Raji (cell line): ENCODE data around the gene CCDC188.

Source experiments
- POLR2A ChIP-seq: IDR thresholded peaks from 2 replicates; pipeline ENCODE4 v1.6.1; 2011; ENCODE audit warnings: low read depth, low read length, control low read depth; ENCODE audit not compliant: insufficient read depth

CCDC188 gene

DNA sequence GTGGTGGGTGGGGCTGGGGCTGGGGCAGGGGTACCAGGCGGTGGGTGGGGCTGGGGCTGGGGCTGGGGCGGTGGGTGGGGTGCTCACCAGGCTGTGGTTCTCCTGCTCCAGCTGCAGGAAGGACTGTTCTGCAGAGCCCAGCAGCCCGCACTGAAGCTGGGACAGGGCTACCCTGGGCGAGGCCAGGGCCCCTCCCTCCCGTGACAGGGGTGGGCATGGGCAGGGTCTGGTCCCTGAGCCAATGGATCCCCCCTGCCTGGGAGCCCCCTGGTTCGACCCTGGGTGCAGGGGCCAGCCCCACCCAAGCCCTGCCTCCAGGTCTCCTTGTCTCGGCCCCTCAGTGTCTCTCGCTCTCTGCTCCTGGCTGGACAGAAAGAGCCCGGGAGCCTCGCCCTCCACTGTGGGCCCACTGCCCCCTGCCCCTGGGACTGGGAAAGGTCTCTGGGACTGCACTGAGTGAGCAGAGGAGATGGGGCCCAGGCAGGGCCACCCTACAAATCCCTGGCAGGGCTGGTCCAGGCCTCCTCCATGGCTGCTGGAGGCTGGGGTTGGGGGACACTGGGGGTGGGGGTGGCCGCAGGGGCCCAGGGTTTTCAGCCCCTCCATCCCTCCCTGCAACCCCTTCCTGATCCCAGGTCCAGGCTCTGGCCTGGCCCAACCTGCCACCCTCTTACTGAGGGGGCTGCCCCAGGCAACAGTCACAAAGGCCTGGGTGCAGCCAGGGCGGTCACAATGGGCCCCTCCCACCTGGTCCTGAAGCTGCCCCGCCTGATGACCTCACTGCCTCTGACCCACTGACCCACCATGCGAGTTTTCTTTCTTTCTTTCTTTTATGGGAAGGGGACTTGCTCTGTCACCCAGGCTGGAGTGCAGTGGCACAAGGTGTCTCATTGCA lies at the start of gene CCDC188:
Gene CCDC188 (minus strand): TSS at position 675 of the 895 bp plus-strand sequence. CDS start 69 bp downstream, at position 606.
- TF ChIP-seq POLR2A, result no peak

DNA sequence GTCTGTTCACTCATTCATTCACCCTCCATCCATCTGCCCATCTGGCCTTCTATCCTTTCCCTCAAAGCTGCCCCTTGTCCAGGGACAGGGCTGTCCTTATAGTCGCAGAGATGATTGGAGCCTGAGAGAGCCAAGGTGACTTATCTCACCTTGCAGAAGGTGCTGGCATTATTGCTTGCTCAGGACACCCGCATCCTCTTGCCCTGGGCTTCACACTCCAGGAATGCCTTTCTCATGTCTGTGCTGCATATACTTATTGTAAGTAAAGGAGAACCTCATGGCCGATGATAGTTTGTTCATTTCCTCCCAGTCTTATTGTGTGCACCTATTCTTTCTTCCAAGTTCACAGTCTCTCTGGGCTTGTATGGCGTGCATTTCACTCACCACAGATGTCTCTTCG lies 49.1 kb upstream of the CCDC188 start:
- TF ChIP-seq POLR2A, result no peak

GRCh38 chr22:20199413-20199842 lies 48.6 kb upstream of the CCDC188 start:
- no peak for TF ChIP-seq POLR2A

DNA sequence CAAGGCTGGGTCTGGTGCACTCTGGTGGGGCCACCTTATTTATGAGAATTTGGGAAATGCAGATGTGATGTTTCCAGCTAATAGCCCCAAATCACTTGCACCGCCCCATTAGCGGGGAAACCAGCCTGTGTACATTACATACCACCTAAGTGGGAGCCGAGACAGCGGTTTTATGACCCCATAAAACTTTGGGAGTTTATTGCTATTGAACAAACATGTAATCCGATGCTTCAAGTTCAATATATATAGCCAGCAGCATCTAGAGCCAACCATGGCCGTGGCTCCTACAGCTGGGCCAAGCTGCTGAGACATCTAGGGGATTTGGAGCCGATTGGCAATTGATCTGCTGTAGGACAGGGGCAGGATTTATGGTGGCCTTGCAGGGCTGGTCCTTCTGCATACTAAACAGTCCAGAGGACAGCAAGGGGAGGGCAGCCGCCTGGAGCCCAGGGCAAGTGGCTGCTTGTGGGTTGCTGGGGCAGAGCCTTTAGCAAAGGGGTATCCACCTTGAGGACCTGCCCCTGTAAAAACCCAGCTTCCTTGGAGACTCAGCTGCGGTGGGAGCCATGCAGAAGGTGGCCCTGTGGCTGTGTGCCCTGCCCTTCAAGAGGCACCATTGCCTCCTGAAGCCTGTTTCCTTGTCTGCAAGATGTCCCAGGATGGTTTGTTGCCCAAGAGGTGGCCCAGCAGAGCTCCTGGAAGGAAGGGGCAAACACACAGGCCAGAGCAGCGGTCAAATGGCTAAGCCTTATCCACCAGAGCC lies 47.9 kb upstream of the CCDC188 start:
- TF ChIP-seq POLR2A, result no peak

DNA sequence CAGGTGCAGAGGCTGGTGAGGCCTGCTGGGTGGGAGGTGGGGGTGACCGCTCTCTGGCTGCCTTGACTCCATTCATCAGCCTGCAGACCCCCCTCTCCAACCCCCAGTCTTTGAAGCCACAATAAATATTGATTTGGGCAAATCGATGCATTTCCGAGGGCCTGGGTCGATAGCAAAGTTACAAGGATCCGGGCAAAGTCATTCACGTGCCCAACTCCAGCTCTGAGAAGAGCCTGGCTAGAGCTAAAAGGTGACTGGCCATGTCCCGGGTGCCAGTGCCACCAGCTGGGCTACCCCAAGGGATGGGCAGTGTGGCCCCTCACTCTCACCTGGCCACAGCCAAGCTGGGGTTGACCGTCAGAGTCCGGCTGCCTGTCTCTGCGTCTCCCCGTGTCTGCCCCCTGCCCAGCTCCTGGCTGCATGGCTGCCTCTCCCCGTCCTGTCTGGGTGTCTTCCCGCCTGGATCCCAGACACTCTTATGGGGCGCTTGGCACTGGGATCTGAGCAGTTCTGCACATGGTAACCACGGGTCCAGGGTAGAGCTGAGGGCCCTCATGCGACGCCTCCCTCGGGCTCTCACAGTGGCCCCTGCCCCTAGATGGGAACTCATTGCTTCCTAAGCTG lies 46.7 kb upstream of the CCDC188 start:
- TF ChIP-seq POLR2A, result no peak

GRCh38 chr22:20196094-20196842 lies 45.4 kb upstream of the CCDC188 start:
- no peak for TF ChIP-seq POLR2A

GRCh38 chr22:20194681-20195593 lies 44.1 kb upstream of the CCDC188 start:
- TF ChIP-seq POLR2A, result no peak

DNA sequence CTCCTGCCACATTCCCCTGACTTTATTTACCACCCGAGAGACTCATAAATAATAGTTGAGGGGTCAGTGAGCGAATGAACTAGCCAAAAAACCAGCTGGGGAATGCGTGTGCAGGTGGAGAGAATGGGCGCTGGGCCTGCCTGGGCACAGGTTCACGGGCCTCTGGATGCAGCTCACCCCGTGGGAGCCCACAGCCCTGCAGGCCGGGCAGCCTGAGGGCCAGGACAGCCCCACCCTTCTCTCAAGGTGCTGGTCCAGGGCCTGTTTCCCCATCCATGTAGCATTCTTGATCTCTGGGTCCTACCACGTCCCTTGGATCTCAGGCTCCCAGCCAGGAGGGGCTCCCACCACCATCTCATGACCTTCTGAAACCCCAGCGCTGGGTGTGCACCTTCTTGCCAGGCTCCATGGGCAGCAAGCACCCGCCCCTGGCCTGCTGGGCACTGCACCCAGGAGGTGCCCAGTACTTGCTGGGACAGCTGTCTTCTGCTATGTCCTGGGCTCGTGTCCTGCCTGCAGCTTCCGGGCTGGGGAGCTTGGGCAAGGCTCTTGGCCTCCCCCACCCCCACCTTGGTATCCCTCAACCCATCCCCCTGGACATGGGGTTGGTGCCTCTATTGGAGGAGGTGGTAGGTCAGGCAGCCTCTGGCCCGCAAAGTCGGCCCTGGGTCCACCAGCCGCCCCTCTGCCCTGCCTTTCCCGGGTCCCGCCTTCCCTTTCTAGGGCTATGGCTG lies 43.1 kb upstream of the CCDC188 start:
- TF ChIP-seq POLR2A, result no peak

DNA sequence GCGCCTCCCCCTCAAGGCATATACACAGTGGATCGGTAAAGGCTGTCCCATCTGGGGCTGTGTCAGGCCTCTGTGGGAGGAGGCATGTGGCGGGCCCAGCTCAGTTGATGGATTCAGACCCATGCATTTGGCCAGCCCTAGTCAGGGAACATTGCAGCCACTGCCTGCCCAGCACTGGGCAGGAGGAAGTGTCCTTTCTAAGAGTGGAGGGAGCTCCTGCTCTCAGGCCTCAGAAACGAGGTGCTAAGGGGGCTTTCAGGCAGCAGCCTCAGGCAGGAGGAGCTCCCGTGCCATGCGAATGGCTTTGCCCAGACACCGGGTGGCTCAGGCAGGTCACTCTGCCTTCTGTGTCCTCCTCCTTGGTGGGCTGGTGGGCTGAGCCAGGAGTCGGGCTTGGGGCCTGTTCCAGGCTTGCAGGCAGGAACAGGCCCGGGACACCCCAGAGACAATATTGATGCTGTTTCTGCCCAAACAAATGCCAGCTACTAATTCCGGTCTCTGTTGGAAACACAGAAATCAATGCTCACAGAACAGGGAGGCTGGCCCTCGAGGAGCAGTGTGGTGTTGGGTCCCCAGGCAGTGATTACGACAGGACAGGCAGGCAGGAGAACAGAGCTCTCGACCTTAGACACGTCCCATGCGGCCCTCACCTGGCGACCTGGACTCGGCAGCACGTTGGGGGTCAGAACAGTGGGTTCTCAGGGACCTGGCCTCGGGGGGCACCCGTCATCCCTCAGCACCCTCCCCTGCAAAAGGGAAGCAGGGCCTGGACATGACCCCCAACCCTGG lies 42.3 kb upstream of the CCDC188 start:
- no peak for TF ChIP-seq POLR2A

GRCh38 chr22:20192293-20192971 lies 41.6 kb upstream of the CCDC188 start:
- no peak for TF ChIP-seq POLR2A

- TF ChIP-seq POLR2A, result no peak
These were observed 40.9 kb upstream of the CCDC188 start for GRCh38 chr22:20191803-20192202.

DNA sequence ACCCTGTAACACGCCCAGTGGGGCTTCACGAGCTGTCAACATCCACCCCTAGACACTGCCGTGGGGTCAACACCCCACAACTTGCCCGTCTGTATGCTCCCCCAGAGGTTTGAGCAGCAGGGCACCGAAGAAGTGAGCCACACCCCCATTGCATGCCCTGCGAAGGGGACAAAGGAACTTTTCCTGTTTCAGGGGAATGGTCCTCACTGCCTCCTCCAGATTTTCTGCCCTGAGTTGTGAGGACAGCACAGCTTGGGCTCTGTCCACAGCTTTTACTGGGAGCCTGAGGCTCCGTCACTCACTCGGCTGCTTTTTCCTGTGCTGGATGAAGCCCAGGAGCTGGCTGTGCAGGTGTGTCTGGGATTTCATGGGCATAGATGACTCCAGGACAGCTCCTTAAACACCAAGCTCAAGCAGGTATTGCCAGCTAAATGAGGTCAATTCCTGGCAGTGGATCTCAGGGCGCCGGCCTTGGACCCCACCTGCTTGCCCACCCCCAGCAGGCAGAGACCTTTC lies 40.2 kb upstream of the CCDC188 start:
- TF ChIP-seq POLR2A, result no peak
